ENCODE measurements around the gene SERPINB5. TPM values are rescaled to one million over a fixed set of nuclear protein-coding genes. Genes with fewer than 3 reads are reported as not detected.

SERPINB5 gene, protein sequence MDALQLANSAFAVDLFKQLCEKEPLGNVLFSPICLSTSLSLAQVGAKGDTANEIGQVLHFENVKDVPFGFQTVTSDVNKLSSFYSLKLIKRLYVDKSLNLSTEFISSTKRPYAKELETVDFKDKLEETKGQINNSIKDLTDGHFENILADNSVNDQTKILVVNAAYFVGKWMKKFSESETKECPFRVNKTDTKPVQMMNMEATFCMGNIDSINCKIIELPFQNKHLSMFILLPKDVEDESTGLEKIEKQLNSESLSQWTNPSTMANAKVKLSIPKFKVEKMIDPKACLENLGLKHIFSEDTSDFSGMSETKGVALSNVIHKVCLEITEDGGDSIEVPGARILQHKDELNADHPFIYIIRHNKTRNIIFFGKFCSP
- not detected for total RNA-seq
- under 1 TPM in 1 of 2 donors, not detected in 1; 0.05 TPM for polyA plus RNA-seq

DNA sequence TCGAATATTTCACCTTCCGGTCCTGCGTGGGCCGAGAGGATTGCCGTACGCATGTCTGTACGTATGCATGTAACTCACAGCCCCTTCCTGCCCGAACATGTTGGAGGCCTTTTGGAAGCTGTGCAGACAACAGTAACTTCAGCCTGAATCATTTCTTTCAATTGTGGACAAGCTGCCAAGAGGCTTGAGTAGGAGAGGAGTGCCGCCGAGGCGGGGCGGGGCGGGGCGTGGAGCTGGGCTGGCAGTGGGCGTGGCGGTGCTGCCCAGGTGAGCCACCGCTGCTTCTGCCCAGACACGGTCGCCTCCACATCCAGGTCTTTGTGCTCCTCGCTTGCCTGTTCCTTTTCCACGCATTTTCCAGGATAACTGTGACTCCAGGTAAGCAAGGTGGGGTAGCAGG lies at the start of gene SERPINB5:
Gene SERPINB5 (plus strand): TSS at position 291 of the 400 bp plus-strand sequence. CDS start 7,471 bp downstream, outside the sequence.
- H3K9me3 ChIP-seq (ENCODE audit: control insufficient read depth in 4 of 4, low read length in 3 of 4), result no peaks in the 10 kb centered on the region

DNA sequence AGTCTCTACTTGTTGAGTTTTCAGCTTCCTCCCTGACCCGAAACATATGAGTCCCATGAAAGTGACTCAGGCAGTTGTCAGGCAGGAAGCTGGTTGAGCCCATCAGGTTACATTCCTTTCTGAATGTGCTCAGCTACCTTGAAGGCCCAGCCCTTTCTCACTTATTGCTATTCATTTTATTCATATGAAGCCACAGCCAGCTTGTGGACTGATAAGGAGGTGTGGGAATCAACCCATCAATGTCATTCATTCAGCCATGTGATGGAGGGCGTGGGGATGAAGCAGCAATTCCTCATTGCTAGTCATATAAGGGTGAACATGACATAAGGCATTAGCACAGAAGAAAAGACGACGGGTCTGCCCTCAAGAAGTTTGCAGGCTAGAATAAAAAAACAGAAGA lies 49.2 kb upstream of the SERPINB5 start:
- H3K4me3 ChIP-seq (ENCODE audit: low read depth in 1 of 3, low read length in 3 of 3), result no peak overlapping the region
- H3K4me1 ChIP-seq (ENCODE audit: control insufficient read depth in 4 of 4, insufficient read depth in 4 of 4, low read length in 3 of 4), result peaks cover 0 to 6% (median 4%) of the 10 kb centered on the region in 4 donors
- DNase-seq (ENCODE audit: low spot score), result no peak
- WGBS, result 87% methylated on average over 4 of the region's 4 CpGs
- H3K27ac ChIP-seq (ENCODE audit: low read depth in 1 of 2, low read length in 2 of 2), result no peak overlapping the region
- no peaks in the 10 kb centered on the region for H3K27me3 ChIP-seq (ENCODE audit: control insufficient read depth in 4 of 4, insufficient read depth in 4 of 4, low read length in 3 of 4)
- no peak overlapping the region for H3K9ac ChIP-seq (ENCODE audit: low read depth in 1 of 2, low read length in 2 of 2)
- no peaks in the 10 kb centered on the region for H3K36me3 ChIP-seq (ENCODE audit: control insufficient read depth in 4 of 4, insufficient read depth in 3 of 4, low read depth in 1 of 4, low read length in 3 of 4)
- no peaks in the 10 kb centered on the region for H3K9me3 ChIP-seq (ENCODE audit: control insufficient read depth in 4 of 4, low read length in 3 of 4)
- TF ChIP-seq, protein P1, sequence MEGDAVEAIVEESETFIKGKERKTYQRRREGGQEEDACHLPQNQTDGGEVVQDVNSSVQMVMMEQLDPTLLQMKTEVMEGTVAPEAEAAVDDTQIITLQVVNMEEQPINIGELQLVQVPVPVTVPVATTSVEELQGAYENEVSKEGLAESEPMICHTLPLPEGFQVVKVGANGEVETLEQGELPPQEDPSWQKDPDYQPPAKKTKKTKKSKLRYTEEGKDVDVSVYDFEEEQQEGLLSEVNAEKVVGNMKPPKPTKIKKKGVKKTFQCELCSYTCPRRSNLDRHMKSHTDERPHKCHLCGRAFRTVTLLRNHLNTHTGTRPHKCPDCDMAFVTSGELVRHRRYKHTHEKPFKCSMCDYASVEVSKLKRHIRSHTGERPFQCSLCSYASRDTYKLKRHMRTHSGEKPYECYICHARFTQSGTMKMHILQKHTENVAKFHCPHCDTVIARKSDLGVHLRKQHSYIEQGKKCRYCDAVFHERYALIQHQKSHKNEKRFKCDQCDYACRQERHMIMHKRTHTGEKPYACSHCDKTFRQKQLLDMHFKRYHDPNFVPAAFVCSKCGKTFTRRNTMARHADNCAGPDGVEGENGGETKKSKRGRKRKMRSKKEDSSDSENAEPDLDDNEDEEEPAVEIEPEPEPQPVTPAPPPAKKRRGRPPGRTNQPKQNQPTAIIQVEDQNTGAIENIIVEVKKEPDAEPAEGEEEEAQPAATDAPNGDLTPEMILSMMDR (IDR thresholded peaks at IDR 0.05; ENCODE audit: low read depth, low read length, missing input control), result no peak
- TF ChIP-seq YY1 (IDR thresholded peaks at IDR 0.05), result no peak
- TF ChIP-seq, protein P2, sequence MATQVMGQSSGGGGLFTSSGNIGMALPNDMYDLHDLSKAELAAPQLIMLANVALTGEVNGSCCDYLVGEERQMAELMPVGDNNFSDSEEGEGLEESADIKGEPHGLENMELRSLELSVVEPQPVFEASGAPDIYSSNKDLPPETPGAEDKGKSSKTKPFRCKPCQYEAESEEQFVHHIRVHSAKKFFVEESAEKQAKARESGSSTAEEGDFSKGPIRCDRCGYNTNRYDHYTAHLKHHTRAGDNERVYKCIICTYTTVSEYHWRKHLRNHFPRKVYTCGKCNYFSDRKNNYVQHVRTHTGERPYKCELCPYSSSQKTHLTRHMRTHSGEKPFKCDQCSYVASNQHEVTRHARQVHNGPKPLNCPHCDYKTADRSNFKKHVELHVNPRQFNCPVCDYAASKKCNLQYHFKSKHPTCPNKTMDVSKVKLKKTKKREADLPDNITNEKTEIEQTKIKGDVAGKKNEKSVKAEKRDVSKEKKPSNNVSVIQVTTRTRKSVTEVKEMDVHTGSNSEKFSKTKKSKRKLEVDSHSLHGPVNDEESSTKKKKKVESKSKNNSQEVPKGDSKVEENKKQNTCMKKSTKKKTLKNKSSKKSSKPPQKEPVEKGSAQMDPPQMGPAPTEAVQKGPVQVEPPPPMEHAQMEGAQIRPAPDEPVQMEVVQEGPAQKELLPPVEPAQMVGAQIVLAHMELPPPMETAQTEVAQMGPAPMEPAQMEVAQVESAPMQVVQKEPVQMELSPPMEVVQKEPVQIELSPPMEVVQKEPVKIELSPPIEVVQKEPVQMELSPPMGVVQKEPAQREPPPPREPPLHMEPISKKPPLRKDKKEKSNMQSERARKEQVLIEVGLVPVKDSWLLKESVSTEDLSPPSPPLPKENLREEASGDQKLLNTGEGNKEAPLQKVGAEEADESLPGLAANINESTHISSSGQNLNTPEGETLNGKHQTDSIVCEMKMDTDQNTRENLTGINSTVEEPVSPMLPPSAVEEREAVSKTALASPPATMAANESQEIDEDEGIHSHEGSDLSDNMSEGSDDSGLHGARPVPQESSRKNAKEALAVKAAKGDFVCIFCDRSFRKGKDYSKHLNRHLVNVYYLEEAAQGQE (IDR thresholded peaks at IDR 0.05), result no peak
- TF ChIP-seq, protein P3, sequence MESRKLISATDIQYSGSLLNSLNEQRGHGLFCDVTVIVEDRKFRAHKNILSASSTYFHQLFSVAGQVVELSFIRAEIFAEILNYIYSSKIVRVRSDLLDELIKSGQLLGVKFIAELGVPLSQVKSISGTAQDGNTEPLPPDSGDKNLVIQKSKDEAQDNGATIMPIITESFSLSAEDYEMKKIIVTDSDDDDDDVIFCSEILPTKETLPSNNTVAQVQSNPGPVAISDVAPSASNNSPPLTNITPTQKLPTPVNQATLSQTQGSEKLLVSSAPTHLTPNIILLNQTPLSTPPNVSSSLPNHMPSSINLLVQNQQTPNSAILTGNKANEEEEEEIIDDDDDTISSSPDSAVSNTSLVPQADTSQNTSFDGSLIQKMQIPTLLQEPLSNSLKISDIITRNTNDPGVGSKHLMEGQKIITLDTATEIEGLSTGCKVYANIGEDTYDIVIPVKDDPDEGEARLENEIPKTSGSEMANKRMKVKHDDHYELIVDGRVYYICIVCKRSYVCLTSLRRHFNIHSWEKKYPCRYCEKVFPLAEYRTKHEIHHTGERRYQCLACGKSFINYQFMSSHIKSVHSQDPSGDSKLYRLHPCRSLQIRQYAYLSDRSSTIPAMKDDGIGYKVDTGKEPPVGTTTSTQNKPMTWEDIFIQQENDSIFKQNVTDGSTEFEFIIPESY (IDR thresholded peaks at IDR 0.05), result no peak
- TF ChIP-seq, protein P4, sequence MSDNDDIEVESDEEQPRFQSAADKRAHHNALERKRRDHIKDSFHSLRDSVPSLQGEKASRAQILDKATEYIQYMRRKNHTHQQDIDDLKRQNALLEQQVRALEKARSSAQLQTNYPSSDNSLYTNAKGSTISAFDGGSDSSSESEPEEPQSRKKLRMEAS (IDR thresholded peaks at IDR 0.05), result no peak

More for the DNA sequence above, at the start of gene SERPINB5:
- Histone ChIP-seq H3K4me1 (ENCODE audit: control insufficient read depth in 4 of 4, insufficient read depth in 4 of 4, low read length in 3 of 4) (peaks cover 2 to 11% (median 9%) of the 10 kb centered on the region in 4 donors), H3K4me3 (ENCODE audit: low read depth in 1 of 3, low read length in 3 of 3) (no peak within 1 kb of the TSS), H3K27me3 (ENCODE audit: control insufficient read depth in 4 of 4, insufficient read depth in 4 of 4, low read length in 3 of 4) (no peaks in the 10 kb centered on the region), H3K27ac (ENCODE audit: low read depth in 1 of 2, low read length in 2 of 2) (no peak within 1 kb of the TSS), H3K9ac (ENCODE audit: low read depth in 1 of 2, low read length in 2 of 2) (no peak within 1 kb of the TSS), H3K36me3 (ENCODE audit: control insufficient read depth in 4 of 4, insufficient read depth in 3 of 4, low read depth in 1 of 4, low read length in 3 of 4) (no peaks in the 10 kb centered on the region)
- 87% methylated on average over 21 of the region's 21 CpGs for WGBS
- no peak for DNase-seq (ENCODE audit: low spot score)
- TF ChIP-seq JUND (IDR thresholded peaks at IDR 0.05), result no peak
- TF ChIP-seq HNF4A (conservative IDR thresholded peaks at IDR 0.05), result no peak
- TF ChIP-seq, protein P2 (IDR thresholded peaks at IDR 0.05), result no peak
- TF ChIP-seq EGR1 (IDR thresholded peaks at IDR 0.05; ENCODE audit: low read depth in 2 of 2), result no peak
- TF ChIP-seq, protein P1 (IDR thresholded peaks at IDR 0.05; ENCODE audit: low read depth, low read length, missing input control), result no peak
- TF ChIP-seq FOXA1 (IDR thresholded peaks at IDR 0.05), result no peak
- TF ChIP-seq YY1 (IDR thresholded peaks at IDR 0.05), result no peak
- TF ChIP-seq GABPA (IDR thresholded peaks at IDR 0.05 in 1 of 2, conservative IDR thresholded peaks at IDR 0.05 in 1 of 2), result no peak
- no peak for TF ChIP-seq FOXA2 (IDR thresholded peaks at IDR 0.05)
- TF ChIP-seq RXRA (IDR thresholded peaks at IDR 0.05), result no peak
- TF ChIP-seq NR2F2 (IDR thresholded peaks at IDR 0.05), result no peak
- TF ChIP-seq, protein P5, sequence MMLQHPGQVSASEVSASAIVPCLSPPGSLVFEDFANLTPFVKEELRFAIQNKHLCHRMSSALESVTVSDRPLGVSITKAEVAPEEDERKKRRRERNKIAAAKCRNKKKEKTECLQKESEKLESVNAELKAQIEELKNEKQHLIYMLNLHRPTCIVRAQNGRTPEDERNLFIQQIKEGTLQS (IDR thresholded peaks at IDR 0.05), result no peak
- TF ChIP-seq, protein P4 (IDR thresholded peaks at IDR 0.05), result no peak
- no peak for TF ChIP-seq RAD21 (IDR thresholded peaks at IDR 0.05)
